Activated CD8-positive, alpha-beta memory T cell treated with anti-CD3 and anti-CD28 coated beads for 4 hours (primary cell): Measurements from ENCODE around the gene FAM107A.
"Not testable (repeated sequence)": the region's sequence is repeated elsewhere in the genome, so short reads cannot be mapped to it uniquely, and the experiment has no call there.

Source experiments
- DNase-seq, 2 donors: peaks; one replicate each; pipeline ENCODE4 v3.0.0-alpha.2; 2020; ENCODE audit warnings: low read depth in 2 of 2

FAM107A gene

DNA sequence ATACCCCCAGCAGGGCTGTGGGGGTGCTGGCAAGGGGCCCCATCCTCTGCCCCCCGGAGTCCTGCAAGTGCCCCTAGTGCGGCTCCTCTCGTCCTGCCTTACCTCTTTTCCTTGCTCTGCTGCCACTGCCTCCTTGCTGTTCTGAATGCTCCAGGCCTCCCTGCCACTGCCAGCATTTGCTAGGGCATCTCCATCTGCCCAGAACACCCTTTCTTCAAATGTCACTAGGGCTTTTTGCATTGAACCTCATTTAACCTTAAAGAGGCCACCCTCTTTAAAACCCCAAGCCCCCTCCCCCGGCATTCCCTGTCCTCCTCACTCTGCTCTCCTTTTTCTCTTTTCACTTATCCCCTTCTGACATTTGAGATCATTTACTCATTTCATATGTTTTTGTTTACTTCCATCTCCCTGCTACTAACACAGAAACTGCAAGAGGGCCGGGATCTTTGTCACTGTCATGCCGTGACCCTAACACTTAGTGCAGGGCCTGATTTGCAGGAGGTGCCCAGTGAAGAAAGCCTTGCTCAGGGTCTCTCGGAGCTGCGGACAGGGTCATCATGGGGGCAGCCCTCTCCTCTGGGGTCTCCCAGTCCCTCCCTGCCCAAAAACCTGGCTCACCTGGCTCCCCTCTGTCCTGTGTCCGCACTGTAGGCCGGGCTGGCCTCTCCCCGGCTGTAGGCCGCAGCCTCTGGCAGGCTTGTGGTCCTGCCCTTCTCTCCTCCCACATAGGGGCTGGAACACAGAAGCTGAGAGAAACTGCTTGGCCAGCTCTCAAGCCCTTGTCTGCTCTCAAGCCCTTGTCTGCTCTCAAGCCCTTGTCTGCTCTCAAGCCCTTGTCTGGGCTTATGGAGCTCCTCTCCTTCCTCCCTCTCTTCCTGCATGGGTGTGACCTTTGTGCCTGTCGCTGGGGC is 40.4 kb downstream of the FAM107A start, which contains the start of gene ACOX2:
ACOX2 (minus strand) TSS at position 690 of the 911 bp plus-strand sequence. CDS start 2,084 bp downstream, outside the sequence.
- DNase-seq: no peak

GRCh38 chr3:58535531-58536500 is 41.4 kb downstream of the FAM107A start:
- no peak for DNase-seq

DNA sequence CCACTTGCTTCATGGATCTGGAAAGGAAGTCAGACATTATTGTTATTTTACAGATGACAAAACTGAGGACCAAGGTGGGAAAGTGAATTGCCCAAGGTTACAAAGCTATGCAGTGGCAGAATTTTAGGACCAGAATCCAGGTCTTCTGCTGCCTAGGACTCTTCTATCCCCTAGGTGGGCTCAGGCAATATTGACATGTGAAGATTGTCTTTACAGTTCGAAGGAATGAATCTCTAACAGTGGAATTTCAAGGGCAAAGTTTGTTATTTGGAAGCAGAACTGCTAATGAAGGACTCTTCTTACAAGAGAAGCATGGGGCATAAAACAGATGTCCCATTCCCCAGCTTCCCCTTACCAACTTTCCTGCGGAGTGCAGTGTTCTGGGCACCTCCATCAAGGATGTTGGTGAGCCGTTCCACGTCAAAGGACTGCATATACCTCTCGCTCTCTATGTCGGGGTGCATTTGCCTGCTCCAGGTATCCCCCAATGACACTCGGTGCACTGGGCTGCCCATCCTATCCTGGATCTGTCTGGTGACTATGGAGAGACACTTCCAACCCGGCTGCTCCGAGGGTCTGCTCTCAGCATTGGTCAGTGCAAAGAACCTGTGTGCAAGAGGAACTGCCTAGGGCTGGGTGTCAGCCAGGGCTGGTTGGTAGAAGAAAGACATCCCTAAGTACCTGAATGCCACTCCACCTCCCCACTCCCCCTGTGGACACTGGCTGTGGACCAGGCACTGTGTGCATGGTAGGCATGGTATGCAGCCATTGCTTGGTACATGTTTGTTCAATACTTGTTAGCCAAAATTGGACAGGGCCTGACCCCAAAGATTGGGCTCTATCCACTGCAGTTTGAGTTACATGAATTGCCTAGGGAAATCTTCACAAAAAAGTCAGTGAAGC is 42.3 kb downstream of the FAM107A start:
- no peak for DNase-seq

DNA sequence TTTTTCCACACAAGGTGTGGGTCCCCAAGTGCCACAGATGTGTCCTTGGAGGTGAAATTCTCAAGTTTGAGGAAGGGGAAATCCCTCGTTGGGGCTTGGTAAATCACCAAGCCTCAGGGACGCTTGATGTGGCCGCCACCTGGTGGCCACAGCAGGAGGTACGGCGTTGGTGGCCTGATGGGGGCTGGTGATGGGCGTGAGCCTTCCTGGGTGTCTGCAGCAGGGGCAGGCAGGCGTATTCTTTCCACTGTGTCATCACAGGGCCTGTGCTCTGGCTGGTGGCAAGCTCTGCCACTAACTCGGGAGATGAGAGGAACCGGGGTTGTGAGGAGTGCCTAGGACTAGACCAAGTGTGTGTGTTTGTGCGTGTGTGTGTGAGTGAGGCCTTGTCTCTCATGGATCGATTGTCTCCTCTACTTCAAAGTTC is 44.4 kb downstream of the FAM107A start:
- DNase-seq: peak; percentile 71 to 73

DNA sequence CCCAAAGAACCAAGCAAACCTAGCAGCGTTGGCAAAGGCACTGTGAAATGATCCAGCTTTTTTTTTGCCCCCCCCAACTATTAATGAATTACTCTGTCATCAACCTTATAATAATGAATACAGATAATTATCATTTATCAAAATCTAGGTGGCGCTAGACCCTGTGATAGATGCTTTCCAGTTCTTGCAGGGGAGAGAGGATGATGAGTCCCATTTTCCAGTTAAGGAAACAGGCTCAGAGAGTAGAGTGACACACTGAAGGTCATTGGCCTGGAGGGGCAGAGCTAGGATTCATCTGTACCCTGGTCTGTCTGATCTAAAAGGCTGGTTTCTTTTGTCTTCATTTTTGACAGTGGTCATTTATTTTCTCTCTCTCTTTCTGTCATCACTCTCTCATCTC is 45.2 kb downstream of the FAM107A start:
- no peak for DNase-seq

GRCh38 chr3:58531555-58531954 is 45.6 kb downstream of the FAM107A start:
- DNase-seq: no peak

DNA sequence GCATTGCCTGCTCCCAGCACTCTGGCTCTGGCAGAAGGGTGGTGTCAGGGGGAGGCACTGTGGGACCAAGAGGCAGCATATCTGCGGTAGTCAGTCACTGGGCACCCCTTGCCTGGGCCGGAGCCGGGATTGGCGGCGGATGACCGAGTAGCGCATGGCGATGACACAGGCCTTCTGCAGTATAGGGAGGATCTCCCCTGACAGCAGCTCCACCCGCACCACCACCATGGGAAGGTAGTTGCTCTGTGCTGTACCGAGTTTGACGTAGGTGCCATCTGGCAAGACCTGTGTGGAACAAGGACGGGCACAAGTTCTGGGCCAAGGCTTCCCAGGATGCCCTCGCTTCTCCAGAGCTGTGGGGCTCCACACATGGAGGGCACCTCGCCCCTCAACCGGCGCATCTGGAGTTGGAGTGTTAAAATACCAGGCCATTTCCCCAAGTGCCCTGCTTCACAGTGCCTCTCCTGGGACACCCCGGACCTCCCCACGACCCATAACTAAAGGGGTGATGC is 46.8 kb downstream of the FAM107A start:
- DNase-seq: no peak

GRCh38 chr3:58529516-58530353 is 47.5 kb downstream of the FAM107A start:
- no peak for DNase-seq

- no peak for DNase-seq
Observed at GRCh38 chr3:58528629-58529028, 48.6 kb downstream of the FAM107A start.

DNA sequence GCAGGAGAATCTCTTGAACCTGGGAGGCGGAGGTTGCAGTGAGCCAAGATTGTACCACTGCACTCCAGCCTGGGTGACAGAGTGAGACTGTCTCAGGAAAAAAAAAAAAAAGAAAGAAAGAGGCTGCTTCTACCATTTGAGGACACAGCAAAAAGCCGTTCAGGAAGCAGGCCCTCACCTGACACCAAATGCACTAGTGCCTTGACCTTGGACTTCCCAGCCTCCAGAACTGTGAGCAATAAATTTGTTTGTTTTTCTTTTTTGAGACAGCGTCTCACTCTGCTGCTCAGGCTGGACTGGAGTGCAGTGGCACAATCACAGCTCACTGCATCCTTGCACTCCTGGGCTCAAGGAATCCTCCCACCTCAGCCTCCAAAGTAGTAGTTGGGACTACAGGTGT is 49.8 kb downstream of the FAM107A start:
- not testable (repeated sequence) for DNase-seq

DNA sequence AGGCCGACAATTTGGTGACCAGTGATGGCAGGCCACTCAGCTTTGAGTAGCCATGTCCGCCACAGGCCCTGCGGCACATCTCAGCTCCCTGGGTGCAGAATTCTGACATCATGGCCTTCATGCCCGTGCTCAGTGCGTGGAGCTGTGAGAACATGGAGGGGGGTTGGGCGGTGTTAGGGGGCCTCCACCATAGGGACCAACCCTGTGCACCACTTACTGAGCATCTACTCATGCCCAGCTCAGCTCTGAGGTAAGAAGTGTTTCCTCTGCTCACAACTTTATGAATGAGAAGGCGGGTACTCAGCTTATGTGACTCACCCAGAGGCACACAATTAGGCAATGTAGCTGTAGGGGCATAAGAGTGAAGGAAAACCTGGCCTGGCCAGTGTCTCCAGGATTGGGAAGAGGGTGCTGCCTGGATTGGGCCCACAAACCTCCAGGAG is 50.7 kb downstream of the FAM107A start:
- no peak for DNase-seq

GRCh38 chr3:58524326-58524888 is 52.8 kb downstream of the FAM107A start:
- no peak for DNase-seq

- no peak for DNase-seq
Observed at GRCh38 chr3:58522759-58523425, 54.3 kb downstream of the FAM107A start.

GRCh38 chr3:58521917-58522631 is 55.1 kb downstream of the FAM107A start:
- no peak for DNase-seq

DNA sequence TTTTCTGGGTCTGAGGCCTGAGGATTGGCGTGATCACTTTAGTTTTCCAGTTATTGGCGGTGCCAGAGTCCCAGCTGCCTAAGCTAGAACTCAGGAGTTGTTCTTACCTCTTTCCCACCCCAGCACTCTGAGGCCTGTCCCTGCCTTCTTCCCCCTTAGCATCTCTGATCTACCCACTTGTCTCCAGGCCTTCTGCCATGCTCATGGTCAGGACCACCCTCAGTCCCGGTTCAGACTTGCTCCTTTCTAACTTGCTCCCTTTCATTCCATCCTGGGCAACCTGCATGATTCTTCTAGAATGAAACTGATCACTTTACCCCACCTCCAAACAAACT is 55.9 kb downstream of the FAM107A start:
- DNase-seq: no peak

DNA sequence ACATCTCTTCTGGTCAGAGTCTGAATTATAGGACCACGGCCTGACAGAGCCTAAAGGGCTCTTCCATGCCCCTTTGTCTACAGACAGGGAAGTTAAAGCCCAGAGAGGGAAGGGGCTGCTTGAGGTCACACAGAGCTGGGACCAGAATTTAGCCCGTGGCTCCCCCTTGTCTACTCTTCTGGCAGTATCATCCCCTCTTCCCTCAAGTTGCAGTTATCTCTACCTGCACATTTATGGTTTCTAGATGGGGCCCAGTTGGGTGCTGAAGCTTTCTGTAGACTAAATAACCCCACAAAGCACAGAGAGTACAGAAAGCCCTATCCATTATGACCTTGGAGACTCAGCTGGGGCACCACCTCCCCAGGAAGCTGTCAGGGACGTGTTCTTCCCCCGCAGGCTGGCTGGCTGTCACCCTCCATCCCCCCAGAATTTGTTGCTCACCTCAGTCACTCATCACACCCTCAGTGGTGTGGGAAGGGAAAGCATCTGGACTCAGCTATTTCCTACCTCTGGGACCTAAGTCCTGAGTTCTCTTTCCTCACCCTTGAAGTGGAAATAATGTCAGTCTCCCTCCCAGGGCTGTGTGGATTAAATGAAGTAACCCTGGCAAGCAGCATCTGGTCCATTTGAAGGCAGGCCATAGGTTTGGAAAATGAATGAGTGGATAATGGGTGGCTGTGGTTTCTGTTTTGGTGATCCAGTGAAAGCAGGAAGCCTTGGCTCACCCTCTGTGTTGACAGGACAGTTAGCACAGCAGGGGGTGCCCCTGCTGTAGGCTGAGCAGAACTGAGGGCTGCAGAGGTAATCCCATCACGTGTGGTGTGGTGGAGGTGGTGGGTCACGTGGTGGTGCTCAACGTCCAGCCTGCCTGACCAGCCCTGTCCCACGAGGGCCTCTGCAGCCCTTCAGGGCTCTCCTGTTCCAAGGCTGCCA is 56.5 kb downstream of the FAM107A start:
- no peak for DNase-seq

GRCh38 chr3:58519668-58520402 is 57.4 kb downstream of the FAM107A start:
- no peak for DNase-seq
